ENCODE data around the gene RAP1B. TPM values are rescaled to one million over a fixed set of nuclear protein-coding genes. Genes with fewer than 3 reads are reported as not detected.

The RAP1B gene
- total RNA-seq, 4 donors from 2014 or later: 133 to 232 (median 193) TPM

GRCh38 chr12:68572661-68573060, 38.0 kb upstream of the RAP1B start:
- Histone ChIP-seq H3K27me3 (no peaks in the 10 kb centered on the region), H3K4me3 (replicated peaks in 1 of 3) (no peak overlapping the region), H3K36me3 (no peaks in the 10 kb centered on the region), H3K27ac (no peak overlapping the region), H3K9me3 (no peaks in the 10 kb centered on the region), H3K4me1 (peaks cover 0 to 5% of the 10 kb centered on the region in 2 donors)
- 73 to 79% methylated on average over 2 of the region's 2 CpGs for WGBS, 2 donors
- intact Hi-C loops (cut with DNase I): no loop called here
- TF ChIP-seq CTCF (IDR thresholded peaks at IDR 0.05): no peak
- DNase-seq: no peak

DNA sequence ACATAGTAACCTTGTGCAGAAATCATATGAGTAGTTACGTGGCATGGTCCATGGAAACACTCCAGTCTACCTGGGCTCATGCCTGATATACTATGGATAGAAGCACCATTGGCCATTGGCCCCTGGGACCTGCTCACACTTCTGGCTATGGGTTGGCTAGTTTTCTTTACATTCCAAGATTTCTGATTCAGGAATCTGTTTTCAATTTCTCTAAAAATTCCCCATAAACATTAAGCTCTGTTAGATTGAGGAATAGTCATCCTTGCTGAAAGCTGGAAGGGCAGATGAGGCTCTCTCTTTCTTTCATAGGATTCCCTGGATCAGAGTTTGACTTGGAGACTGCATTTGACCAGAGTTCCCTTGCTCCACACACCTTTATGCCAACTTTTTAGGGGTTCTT, 37.3 kb upstream of the RAP1B start:
- Histone ChIP-seq H3K4me3 (replicated peaks in 1 of 3) (no peak overlapping the region), H3K4me1 (peaks cover 0 to 5% of the 10 kb centered on the region in 2 donors), H3K27ac (no peak overlapping the region), H3K36me3 (no peaks in the 10 kb centered on the region), H3K27me3 (no peaks in the 10 kb centered on the region), H3K9me3 (no peaks in the 10 kb centered on the region)
- DNase-seq: no peak
- TF ChIP-seq CTCF (IDR thresholded peaks at IDR 0.05) (no peak), POLR2A (IDR thresholded peaks at IDR 0.05) (no peak)
- 90 to 96% methylated on average over 1 of the region's 1 CpG for WGBS, 2 donors
- intact Hi-C loops (cut with DNase I): no loop called here

GRCh38 chr12:68577949-68578348, 32.8 kb upstream of the RAP1B start:
- TF ChIP-seq POLR2A (IDR thresholded peaks at IDR 0.05) (no peak), CTCF (IDR thresholded peaks at IDR 0.05) (no peak)
- Histone ChIP-seq H3K4me3 (replicated peaks in 1 of 3) (no peak overlapping the region), H3K36me3 (no peaks in the 10 kb centered on the region), H3K27me3 (no peaks in the 10 kb centered on the region), H3K4me1 (no peaks in the 10 kb centered on the region), H3K9me3 (no peaks in the 10 kb centered on the region), H3K27ac (no peak overlapping the region)
- intact Hi-C loops (cut with DNase I): no loop called here
- DNase-seq: no peak
- 38 to 41% methylated on average over 1 of the region's 1 CpG for WGBS, 2 donors

DNA sequence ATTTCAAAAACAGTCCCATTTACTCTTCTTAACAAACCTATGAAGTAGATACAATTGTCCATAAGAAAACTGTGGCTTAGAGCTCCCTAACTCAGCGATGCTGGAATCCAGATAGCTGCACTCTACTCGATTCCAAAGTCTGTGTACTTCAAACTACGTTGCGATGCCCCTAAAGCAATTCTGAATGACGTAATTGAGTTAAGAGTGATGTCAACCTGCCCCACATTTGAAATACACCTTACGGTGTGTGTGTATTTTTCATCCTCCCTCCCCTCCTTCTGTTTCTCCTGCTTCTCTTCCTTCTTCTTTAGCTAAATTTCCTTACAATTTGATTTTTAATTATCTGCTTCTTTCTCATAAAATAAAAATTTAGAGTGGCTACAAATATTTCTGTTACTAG, 31.9 kb upstream of the RAP1B start:
- Histone ChIP-seq H3K27me3 (no peaks in the 10 kb centered on the region), H3K27ac (no peak overlapping the region), H3K9me3 (no peaks in the 10 kb centered on the region), H3K4me1 (no peaks in the 10 kb centered on the region), H3K36me3 (no peaks in the 10 kb centered on the region), H3K4me3 (replicated peaks in 1 of 3) (no peak overlapping the region)
- no peak for TF ChIP-seq CTCF (IDR thresholded peaks at IDR 0.05)
- TF ChIP-seq POLR2A (IDR thresholded peaks at IDR 0.05): no peak
- DNase-seq: no peak
- intact Hi-C loops (cut with DNase I): no loop called here
- 84 to 88% methylated on average over 6 of the region's 6 CpGs for WGBS, 2 donors

DNA sequence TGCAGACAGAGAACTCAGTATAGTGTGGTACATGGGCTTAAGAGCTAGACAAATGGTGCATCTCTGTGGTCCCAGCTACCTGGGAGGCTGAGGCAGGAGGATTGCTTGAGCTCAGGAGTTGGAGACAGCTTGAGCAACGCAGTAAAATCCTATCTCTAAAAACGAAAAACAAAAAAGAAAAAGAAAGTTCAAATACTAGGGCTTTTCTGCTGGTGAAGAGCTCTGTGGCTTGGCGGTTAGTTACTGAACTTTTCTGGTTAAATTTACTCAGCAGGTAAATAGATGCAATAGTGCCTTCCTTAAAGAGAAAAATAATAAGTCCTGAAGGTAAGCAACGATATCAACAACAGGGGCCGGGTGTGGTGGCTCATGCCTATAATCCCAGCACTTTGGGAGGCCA, 31.4 kb upstream of the RAP1B start:
- H3K4me3 ChIP-seq (replicated peaks in 1 of 3): no peak overlapping the region
- H3K9me3 ChIP-seq: no peaks in the 10 kb centered on the region
- no peaks in the 10 kb centered on the region for H3K36me3 ChIP-seq
- no peaks in the 10 kb centered on the region for H3K27me3 ChIP-seq
- WGBS, 2 donors: 87 to 88% methylated on average over 5 of the region's 5 CpGs
- no peak for TF ChIP-seq POLR2A (IDR thresholded peaks at IDR 0.05)
- no peak for TF ChIP-seq CTCF (IDR thresholded peaks at IDR 0.05)
- H3K4me1 ChIP-seq: no peaks in the 10 kb centered on the region
- DNase-seq: no peak
- intact Hi-C loops (cut with DNase I): no loop called here
- no peak overlapping the region for H3K27ac ChIP-seq

Measured in thyroid gland (tissue), 4 donors.